Adrenal gland (tissue), 5 donors: ENCODE measurements around the gene OR2M5.

Experiments used
- CTCF ChIP-seq, 6 experiments: fragments of 450-650 bp in 4 of 6; fragments of 200-600 bp in 2 of 6; sonication (generic) in 1 of 6; IDR thresholded peaks; 1 replicate in 5 of 6; 2 replicates in 1 of 6; pipeline versions ENCODE4 v1.5.1 to v1.8.0; 2016 to 2021; ENCODE audit warnings: antibody characterized with exemption in 6 of 6, mild to moderate bottlenecking in 2 of 6, moderate library complexity in 1 of 6
- POLR2A ChIP-seq, 2 donors: fragments of 450-650 bp; IDR thresholded peaks; one replicate each; pipeline ENCODE4 v1.6.1; 2017; ENCODE audit warnings: antibody characterized with exemption in 2 of 2, mild to moderate bottlenecking in 2 of 2, moderate library complexity in 1 of 2
- donor health status: DM: no; HTN: no; CAD: no.

DNA sequence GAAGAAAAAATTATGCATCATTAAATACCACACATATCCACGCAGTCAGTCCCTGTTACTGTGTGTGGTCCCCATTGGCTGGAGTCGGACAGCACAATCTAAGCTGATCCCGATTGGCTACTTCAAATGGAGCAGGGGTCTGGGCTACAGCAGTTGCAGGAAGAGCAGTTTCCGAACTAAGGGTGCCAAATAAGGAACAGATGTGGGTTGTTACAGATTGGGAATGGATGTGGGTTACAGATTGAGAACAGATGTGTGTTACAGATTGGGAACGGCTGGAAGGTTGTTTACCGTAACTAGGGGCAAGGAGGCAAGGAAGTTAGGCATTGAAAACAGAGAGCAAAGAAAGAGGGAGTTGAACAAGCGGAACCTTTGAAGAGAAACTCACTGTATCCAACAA, 30.1 kb upstream of the OR2M5 start:
- TF ChIP-seq CTCF (IDR thresholded peaks at IDR 0.05), result no peak
- no peak for TF ChIP-seq POLR2A (IDR thresholded peaks at IDR 0.05)
